Germinal center (tissue), 1 donor: ENCODE measurements around the gene KCNF1.

Source experiments
- DNase-seq: peaks from one replicate; pipeline ENCODE4 v3.0.0; 2012; ENCODE audit warnings: mixed read lengths, low spot score

Gene KCNF1

GRCh38 chr2:10911291-10912075 is at the start of gene KCNF1:
Gene KCNF1, plus strand, starts transcription at chr2:10911934. Its CDS starts 493 bp downstream, at chr2:10912427.
- DNase-seq: no peak

GRCh38 chr2:10862330-10862729 is 49.4 kb upstream of the KCNF1 start:
- no peak for DNase-seq

GRCh38 chr2:10863047-10863446 is 48.7 kb upstream of the KCNF1 start:
- DNase-seq: no peak

DNA sequence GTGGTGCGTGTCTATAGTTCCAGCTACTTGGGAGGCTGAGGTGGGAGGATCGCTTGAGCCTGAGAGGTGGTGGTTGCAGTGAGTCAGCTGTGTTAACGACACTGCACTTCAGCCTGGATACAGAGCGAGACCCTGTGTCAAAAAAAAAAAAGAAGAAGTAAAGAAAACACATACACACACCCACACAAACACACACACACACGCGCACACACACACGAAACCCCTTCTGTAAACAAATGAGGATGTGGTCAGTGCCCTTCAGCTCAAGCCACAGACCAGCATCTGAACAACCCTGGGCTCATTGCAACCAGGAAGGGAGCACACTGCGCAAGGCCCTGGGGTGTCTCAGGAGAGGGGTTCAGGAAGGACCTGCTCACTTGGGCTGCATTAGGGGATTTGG is 47.9 kb upstream of the KCNF1 start:
- DNase-seq: no peak

GRCh38 chr2:10864251-10864650 is 47.5 kb upstream of the KCNF1 start:
- DNase-seq: no peak

GRCh38 chr2:10864861-10865636 is 46.7 kb upstream of the KCNF1 start:
- peak; percentile 54 for DNase-seq

DNA sequence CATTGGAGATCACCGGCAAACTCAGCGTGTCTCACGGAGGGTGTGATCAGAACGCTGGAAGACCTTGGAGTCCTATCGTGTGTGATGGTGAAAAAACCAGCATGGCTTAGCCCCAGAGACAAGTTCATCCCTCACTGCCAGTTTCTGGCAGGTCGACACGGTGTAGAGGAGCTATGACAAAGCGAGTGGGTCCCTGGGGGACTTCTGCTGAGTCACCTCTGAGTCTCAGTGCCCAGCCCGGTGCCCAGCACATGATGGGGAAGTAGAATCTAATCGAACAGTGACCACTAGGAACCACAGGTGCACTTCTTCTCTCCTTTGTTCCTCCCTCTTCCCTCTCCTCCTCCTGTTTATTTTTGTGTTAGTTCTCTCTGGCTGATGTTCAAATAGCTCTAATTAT is 45.9 kb upstream of the KCNF1 start:
- DNase-seq: no peak

DNA sequence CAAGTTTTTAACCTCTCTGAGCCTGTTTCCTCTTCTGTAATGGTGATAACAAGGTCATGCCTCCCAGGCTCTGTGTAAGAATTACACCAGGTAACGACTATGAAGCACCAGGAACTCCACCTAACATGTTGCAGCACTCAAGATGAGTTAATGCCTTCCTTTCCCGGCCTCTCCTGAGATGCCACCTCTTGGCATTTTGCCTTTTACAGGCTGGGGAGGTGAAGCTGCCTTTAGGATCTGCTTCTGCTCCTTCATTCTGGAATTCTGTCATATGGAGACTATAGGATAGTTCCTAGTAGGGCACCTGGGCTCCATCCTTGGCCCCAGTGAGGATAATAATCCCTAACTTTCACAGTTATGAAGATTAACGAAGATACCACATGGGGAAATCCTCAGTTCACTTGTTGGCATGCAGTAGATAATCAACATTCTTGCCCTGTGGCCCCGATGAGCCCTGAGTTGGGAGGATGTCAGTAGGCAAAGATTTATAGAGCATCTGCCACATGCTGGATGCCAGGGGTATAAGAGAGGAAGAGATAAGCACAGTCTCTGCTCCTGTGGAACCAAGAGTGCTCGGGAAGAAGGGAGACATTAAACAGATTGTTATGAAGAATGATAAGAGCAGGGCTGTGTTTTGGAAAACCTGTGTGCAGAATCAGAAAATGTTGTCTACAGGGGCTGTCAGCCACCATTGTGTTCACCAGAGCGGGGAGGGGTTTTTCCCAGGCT is 43.9 kb upstream of the KCNF1 start:
- no peak for DNase-seq

- DNase-seq: no peak
Observed at GRCh38 chr2:10868465-10869314, 43.0 kb upstream of the KCNF1 start.

GRCh38 chr2:10871978-10872377 is 39.8 kb upstream of the KCNF1 start:
- no peak for DNase-seq

- no peak for DNase-seq
Observed at GRCh38 chr2:10873171-10873570, 38.6 kb upstream of the KCNF1 start.

DNA sequence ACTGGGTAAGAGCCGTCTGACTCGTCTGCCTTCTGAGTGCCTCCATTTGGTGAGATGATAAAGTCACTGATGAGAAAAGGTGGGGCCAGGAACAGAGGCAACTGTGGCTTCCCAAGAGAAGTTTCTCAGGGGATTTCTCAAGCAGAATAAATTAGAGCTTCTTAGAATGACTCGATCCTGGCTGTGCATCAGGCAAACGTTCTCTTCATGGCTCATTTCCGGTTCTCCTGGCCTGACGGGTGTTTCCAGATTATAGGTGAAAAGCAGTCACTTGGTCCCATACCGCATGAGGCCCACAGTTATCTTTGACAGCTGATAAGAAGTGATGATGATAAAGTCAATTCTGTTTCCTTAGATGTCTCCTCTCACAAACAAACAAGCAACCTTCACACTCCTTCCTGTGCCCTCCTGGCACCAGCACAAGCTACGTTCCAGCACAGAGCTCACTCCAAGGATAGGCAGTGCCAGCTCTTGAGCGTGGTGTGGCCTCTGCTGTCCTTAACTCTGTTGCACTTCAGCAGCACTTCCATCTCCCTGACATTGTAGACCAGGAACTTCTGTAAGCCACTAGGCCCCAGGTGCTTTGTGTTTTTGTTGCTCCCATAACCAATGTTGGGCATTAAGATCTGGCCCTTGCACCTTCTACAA is 37.8 kb upstream of the KCNF1 start:
- no peak for DNase-seq

DNA sequence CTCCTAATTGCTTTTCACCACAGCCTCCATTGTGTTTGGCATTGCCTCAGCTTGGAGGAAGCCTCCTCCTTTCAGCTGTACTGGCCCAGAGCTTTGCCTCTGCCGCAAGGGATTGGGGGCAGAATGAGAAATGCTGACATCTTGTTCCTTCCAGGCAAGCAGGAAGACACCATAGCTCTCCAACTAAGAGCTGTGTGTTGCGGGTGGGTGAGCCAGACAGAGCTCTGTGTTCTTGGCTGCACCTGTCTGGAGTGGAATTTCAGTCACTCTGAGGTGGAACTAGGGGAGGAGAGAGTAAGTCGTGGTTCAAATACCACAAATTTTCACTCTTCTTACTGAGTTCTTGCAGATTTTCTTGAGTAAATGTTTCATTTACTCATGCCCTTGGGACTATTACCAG is 36.6 kb upstream of the KCNF1 start:
- DNase-seq: no peak

GRCh38 chr2:10876394-10876793 is 35.3 kb upstream of the KCNF1 start:
- DNase-seq: no peak

GRCh38 chr2:10876963-10877362 is 34.8 kb upstream of the KCNF1 start:
- no peak for DNase-seq

DNA sequence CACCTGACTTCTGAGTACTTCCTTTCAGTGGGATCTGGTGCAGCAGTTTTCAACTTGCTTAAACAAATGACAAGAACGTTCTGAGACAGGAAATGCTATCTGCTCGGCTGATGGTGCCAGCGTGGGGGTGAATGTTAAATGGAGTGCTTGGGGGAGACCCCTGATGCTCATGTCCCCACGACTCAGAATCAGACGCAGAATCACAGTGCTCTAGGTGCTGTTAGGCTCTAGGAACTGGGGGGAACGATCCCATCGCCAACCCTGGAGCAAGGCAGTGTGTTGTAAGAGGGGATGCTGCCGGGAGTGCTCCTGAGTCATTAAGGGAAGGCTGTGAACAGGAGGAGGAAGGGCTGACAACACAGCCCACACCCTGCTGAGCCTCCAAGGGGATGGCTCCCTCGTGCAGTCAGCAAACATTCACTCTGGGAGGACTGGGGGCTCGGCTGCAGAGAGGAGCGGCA is 34.1 kb upstream of the KCNF1 start:
- no peak for DNase-seq

GRCh38 chr2:10878268-10878915 is 33.3 kb upstream of the KCNF1 start:
- DNase-seq: no peak

- DNase-seq: no peak
Observed at GRCh38 chr2:10879159-10879558, 32.6 kb upstream of the KCNF1 start.

GRCh38 chr2:10879624-10880585 is 31.8 kb upstream of the KCNF1 start:
- DNase-seq: no peak
